Stimulated activated CD8-positive, alpha-beta memory T cell treated with anti-CD3 and anti-CD28 coated beads, Interleukin-15, amount 100 ng/mL, for 24 hours (primary cell): ENCODE data around the gene FAM168B.
"Not testable (repeated sequence)": the region's sequence is repeated elsewhere in the genome, so short reads cannot be mapped to it uniquely, and the experiment has no call there.

Experiments
- DNase-seq: peaks from one replicate; pipeline ENCODE4 v3.0.0-alpha.2; 2020; ENCODE audit warnings: low read depth

FAM168B gene, protein sequence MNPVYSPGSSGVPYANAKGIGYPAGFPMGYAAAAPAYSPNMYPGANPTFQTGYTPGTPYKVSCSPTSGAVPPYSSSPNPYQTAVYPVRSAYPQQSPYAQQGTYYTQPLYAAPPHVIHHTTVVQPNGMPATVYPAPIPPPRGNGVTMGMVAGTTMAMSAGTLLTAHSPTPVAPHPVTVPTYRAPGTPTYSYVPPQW

DNA sequence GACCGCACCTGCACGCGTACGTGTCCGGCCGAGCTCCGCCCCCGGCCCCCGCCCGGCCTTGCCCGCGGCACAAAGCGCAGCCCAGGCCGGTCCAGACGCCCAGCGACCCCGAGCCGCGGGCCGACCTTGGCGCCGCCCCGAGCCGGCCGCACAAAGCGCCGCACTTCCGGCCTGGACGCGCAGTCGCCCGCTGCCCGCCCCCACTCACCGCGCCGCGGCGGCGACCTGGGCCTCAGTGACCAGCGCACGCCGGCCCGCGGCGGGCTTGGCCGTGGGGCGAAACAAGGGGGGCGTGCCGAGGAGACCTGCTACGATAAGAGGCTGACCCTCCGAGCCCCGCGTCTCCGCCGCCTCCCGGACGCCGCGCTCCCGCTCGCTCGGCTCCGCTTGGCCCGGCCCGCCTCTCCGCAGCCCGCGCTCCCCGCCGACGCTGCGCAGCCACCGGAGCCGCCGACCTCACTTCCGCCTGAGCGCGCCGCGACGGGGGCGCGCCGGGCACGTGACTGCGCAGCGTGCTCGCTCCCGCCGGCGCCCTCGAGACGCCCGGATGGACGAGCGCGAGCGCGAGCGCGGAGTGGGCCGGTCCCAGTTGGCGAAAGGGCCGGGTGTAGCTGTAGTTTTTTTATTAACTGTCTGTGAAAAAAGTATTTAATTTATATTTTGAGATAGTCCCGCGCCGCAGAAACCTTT is at the start of gene FAM168B:
Gene FAM168B, minus strand, starts transcription at position 455 of the 690 bp plus-strand sequence. CDS start 10,814 bp downstream, outside the sequence.
- DNase-seq: peak; percentile 81

DNA sequence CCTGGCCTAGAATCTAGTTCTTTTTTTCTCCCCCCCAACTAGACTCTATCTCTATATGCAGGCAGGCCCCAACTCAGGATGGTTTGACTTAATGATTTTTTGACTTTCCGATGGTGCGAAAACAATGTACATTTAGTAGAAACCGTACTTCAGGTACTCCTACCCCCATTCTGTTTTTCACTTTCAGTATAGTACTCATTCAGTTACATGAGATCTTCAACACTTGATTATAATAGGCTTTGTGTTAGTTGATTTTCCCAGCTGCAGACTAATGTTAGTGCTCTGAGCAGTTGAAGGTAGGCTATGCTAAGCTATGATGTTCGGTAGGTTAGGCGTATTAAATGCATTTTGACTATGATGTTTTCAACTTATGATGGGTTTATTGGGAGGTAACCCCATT is 49.6 kb upstream of the FAM168B start:
- DNase-seq: no peak

DNA sequence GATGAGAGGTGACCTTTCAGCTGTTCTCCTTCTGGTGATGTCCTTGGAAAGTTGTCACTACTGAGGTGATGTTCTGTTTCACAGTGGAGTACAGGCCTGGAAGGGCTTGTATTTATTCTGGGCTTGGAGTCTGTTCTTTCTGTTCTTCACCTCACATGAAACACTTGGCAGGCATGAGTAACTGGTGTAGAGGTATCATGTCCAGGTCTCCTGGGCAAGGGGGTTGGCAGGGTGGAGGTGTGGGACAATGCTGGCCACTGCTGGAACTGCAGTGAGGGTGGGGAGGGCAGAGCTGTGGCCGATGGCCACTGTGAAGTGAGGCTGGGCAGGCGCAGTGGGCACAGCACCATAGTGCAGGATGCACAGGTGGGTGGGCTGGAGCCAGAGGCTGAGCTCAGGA is 47.3 kb upstream of the FAM168B start:
- DNase-seq: no peak

DNA sequence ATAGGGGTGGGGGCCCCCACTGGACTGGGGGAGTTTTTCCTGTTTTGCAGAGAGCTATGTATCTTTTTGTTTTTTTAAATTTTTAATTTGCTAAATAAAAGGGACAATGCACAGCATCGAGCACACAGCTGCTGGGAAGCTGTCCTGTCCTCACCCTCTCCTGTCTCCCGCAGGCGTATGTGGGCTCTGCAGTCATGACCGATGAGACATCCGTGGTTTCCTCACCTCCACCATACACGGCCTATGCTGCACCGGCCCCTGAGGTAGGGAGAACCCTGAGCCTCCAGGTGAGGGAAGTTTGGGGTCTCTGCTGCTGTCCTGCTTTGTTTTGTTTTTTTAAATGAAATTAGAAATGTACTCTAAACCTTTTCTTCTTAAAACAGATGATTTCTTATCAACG is 39.5 kb upstream of the FAM168B start:
- DNase-seq: no peak

DNA sequence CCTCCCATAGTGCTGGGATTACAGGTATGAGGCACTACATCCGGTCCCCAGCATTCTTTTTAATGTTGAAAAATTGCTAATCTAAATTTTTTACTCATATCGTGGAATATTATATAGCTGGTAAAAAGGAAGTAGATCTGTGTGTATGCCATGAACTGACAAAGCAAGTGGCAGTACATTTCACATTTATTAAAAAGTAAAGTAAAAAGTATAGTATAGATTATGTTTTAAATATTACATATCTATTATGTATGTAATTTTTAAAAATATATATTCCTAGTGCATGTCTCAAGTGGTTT is 37.0 kb upstream of the FAM168B start:
- no peak for DNase-seq

DNA sequence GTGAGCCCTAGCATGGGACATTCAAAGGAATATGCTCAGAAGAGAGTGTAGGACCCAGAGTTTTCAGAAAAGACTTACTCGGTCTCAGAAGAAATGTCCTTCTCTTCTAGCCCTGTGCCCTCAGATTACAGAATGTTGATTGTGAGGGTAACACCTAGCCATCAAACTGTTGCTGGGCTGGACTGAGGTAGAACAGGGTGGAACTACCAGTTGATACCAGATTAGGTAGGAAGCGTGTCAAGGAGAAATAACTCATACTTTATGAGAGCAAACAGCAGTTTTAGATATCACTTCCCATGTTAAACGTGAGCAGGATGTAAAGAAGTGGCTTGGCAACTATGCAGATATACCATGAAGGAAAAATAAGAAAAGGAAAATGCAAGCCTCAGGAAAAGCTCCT is 34.7 kb upstream of the FAM168B start:
- DNase-seq: no peak

DNA sequence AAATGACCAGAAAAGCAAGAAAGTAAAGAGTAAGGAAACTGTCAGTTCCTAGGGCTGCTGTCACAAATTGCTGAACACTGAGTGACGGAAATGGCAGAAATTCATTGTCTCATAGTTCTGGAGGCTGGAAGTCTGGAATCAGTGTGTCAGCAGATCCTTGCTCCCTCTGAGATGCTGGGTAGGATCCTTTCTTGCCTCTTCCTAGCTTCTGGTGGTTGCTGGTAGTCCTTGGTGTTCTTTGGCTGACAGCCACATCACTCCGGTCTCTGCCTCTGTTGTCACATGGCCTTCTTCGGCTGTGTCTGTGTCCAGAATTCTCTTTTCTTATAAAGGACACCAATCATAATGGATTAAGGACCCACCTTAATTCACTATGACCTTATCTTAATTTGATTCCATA is 33.8 kb upstream of the FAM168B start:
- DNase-seq: no peak

DNA sequence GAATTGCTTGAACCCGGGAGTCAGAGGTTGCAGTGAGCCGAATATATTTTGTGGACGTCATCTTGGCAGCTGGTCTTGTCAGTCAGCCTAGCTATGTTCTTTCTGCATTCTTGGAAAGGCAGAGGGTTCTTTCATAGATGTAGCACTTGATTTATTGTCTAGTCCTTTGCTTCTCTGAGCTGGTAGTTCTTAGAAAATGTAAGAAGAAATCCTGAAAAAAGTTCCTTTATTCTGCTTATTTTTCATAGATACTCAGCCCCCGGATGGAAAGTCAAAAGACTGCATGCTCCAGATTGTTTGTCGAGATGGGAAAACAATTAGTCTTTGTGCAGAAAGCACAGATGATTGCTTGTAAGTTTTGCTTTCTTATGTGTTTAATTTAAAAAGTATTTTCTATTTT is 33.2 kb upstream of the FAM168B start:
- DNase-seq: no peak

DNA sequence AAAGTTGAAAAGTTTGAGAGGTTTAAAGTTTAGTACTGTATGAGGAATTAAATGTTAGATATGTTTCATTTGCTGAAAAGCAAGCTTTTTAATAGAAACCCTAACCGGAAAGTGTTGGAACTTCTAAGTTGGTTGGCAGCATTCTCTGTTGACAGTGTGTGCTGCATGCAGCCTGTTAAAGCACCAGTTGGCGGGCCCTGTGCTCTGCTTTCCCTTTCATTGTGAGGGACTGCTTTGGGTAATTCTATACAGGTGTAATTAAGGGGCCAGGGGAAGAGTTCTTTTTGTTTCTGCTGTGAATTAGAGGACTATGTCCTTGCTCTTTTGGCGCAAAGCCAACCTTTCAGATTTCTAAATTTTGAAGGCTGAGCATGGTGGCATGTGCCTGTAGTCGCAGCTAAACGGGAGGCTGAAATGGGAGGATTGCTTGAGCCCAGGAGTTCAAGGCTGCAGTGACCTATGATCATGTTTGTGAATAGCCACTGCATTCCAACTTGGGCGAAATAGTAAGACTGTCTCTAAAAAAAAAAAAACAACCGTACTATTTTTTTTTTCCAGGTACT is 32.0 kb upstream of the FAM168B start:
- DNase-seq: no peak

DNA sequence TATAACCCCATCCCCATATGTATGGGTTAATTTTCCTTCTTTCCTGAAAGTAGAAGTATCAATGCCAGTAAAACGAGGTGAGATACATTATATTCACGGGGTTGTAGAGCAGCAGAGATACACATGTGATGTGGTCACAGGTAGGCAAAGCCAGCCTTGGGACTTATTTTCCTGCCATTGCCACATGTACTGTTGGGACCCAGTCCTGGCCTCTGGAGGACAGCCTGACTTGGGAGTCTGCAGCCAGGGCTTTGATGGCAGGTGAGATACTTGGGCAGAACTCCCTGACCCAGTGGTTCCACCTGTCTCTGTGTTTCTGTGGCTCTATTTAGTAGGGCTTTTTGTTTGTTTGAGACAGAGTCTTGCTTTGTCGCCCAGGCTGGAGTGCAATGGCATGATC is 29.9 kb upstream of the FAM168B start:
- DNase-seq: no peak

DNA sequence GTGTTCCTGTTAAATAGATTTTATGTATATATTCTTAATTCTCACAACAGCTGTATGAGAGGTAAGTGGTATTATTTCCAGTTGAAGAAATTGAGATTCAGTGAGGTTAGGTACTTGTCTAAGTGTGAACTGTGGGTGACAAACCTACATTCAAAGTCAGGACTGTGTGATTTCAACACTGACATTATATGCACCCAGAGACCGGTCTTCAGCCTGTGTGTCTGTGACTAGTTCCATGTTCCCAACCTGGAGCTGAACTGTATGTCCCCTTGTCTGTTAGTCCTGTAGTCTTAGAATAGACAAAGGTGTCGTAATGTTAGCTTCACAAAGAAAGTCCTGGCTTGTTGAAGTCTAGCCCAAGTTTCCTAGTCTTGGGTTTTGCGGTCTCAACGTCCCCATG is 29.2 kb upstream of the FAM168B start:
- DNase-seq: no peak

DNA sequence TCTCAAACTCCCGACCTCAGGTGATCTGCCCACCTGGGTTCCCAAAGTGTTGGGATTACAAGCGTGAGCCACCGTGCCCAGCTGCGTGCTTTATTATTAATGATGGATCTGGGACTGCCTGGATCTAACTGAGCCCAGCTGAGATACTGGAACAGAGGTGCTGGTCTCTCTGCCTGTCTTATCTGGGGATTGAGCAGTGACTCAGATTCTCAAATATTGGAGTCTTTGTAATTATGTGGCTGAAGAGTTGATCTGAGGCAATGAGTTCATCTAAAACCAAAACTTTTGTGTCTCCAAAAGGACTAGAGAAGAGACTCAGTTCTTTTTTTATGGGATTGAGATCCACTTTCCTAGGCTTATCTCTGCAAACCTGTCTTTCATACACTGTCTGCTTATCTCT is 28.2 kb upstream of the FAM168B start:
- DNase-seq: no peak

DNA sequence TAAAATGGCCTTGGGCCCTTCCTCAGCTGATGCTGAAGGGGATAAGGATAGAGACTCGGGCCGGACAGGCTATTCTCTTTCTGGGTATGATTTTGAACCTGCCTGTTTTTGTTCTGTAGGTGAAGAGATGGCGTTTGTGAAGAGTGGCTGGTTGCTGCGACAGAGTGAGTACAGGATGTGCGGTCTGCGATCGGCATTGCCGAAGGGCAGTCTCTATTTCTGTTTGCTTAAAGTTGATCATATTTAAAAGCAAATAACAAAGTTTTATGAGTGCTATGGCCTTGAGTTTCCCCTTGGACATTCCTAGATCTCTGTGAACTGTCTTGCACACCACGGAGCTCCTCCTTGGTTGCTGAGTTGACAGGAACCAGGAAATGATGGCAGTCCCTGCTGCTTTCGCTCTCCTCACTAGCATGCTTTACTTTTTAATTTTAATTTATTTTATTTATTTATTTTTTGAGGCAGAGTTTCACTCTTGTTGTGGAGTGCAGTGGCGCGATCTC is 27.6 kb upstream of the FAM168B start:
- no peak for DNase-seq

DNA sequence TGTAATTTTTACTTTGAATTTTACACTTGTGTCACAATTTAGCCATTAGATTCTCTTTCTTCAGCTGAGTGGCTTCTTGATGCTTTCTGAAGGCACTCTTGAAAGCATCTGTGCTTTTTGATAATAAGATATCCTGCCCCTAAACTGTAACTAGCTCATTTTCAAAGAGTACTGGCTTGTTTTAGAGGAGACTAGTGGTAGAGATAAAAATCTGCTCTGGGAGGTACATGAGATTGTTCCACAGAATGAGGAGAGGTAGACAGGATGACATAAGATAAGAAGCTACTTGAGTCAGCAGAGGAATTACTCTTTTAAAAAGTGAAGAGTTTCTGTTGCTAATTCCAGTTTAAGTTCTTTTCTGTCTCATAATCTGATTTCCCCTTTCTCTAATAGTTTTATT is 22.5 kb upstream of the FAM168B start:
- DNase-seq: no peak

DNA sequence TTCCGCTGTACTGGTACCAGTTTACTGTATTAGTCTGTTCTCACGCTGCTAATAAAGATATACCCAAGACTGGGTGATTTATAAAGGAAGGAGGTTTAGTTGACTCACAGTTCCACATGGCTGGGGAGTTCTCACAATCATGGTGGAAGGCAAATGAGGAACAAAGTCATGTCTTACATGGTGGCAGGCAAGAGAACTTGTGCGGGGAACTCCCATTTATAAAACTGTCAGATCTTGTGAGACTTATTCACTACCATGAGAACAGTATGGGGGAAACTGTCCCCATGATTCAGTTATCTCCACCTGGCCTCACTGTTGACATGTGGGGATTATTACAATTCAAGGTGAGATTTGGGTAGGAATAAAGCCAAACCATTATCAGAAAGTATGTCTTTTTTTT is 21.7 kb upstream of the FAM168B start:
- not testable (repeated sequence) for DNase-seq

DNA sequence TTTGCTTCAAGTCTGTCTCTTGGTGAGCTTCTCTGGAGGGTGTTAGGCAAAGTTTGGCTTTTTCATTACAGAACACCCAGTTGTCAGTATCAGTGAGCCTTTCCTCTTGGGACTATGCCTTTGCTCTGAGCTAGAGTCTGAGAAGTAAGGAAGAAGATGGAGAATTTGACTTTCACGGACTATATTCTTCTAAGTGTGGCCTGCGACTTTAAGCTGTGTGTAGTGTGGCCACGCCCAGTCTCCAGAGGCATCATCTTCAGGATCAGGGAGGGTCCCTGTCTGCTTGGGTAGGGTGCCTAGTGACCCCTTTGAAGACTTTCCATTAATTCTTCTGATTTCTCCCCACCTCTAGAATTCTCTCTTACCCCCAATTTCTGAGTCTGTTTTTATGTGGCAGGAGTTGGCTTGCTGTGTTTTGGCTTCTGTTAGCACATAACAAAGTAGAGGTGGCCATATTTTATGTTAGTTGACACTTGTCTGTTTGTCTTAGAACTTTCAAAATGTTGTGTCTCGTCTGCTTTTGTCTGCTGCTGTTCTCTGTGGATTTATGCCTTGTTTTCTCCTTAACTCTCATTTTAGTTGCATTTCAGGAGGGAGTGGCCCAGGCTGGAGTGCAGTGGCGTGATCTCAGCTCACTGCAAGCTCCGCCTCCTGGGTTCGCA is 20.4 kb upstream of the FAM168B start:
- no peak for DNase-seq

DNA sequence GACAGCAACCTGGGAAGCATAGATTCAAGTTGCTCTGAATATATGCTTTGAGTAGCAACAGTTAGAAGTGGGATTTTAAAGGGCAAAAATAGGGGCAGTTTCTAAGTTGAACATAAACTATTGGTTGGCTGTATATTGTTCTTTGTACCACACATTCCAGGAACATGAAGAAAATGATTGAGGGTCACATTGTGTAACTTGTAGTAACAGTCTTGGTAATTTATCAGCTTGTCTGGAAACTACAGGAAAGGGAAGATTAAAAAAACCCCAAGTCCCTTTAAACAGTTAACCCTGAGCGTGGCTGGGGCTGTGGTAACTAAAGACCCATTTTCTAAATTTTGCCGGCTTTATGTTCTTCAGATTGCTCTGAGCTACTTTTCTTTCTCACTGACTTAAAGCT is 19.3 kb upstream of the FAM168B start:
- no peak for DNase-seq

DNA sequence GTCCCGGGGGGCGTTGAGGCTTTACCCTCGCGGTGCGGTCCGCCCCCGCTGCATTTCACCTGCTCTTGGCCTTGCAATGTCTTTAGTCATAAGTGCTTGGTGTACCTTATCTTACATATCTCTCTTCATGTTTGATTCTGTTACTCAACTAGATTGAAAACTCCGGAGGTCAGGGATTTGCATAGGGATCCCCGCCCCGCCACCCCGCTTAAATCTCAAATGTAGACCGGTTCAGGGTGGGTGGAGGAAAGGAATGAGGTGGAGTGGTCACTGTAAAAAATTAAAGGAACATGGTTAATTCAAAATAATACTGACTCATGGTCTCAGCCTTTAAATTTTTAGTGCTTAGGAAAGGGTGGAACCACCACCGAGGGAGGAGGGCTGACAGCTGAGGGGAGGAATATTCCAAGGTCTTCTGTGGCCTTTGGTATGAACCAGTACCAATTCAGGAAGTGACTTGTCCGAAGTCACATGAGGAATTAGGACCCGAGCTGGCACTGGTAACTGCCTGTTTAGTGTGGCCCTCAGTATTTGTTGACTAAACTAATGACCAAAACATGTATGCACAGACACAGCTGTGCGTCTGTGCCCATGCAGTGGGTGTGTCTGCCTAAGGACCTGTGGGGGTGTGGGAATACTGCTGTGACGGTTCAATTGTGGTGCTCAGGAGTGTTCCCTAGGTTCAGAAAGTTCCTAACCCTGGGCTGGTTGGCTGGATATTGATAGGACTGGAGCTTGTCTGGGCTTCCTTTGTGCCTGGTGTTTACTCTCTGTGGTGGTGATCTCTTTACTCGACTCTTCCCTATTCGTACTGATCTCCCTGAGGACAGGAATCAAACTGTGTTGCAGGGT is 12.9 kb upstream of the FAM168B start:
- DNase-seq: peak; percentile 20

DNA sequence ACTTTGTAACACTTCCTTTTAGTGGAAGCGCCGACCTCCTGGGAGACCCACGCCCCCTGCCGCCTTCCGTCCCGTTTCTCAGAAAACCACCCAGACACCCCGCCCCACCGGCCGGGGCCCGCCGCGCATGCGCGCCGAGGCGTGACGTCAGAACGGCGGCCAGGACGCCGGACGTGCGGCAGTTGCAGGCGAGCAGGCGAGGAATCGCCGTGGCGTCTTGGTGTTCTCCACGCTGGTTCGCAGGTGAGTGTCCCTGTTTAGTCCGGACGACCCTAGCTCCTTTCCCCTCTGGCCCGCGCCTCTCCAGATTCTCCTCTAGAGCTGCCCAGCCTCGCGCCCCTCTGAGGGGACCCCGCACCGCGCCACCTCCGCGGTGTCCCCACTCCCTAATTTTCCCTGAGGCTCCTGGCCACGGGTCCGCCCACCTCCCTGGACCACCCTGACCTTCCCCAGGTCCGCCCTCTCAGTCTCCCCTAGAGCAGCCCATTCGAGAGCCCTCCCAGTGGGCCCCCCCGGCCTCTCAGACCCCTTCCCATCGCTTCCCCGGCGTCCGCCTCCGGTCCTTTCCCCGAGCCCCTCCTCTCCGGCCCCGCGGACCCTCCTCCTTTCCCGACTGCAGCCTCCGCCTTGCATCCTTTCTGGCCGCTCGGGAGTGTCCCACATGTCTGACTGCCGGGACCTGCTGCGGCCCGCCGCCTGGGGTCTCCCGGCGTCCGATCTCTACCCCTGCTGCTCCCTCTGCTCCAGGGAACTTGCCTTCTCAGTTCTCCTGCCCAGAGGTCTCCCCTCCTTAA is 12.1 kb upstream of the FAM168B start, which contains the start of gene PLEKHB2:
Gene PLEKHB2, plus strand, starts transcription at position 181 of the 794 bp plus-strand sequence. CDS start 15,606 bp downstream, outside the sequence.
- DNase-seq: peak; percentile 90

DNA sequence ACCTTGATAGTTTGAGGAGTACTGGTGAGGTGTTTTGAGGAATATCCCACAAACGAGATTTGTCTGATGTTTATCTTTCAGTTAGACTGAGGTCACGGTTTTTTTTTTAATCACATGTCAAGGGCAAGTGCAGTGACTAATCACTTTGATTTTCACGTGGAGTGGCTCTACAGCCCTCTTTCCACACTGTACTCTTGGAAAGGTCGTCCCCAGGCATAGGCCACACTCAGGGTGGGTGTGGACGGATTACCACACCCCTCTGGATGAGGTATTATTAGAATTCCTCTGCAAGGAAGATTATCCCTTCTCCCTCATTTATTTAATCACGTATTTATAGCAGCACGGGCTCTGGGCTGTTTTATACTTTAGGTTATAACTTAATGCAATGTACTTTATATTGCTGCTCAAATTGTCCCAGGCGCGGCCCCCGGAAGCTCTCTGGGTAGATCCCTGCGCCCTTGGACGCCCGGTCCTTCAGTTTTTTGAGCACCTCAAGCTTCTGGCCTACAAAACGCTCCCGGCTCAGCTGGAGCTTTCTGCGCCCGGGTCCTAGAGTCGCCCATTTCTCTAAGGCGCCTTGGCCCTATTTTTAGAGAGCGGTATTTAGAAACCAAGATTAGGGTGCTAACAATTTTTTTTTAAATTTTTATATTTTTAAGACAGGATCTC is 11.4 kb upstream of the FAM168B start:
- peak; percentile 24 for DNase-seq

DNA sequence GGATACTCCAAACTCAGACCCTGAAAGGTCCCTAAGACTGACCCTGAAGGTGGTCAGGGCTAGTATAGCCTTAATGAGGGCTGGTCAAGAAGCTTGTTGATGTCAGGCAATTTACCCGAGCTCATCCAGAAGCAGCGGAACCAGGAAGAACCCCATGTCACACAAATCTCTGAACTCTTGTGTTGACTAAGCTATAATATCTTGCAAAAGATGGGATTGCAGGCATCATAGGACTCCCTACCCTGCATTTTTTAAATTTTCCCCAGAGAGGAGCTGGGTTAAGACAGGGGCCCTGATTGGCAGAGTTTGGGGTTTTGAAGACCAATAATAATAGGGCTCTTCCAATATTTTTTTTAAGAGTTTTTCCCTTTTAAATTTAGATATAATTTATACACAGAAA is 9.9 kb upstream of the FAM168B start:
- DNase-seq: no peak
